Measurements from ENCODE around the gene NEU4. TPM values are rescaled to one million over a fixed set of nuclear protein-coding genes. Genes with fewer than 3 reads are reported as not detected.

NEU4 gene
- total RNA-seq, 1 experiment from 2014 or later = not detected

DNA sequence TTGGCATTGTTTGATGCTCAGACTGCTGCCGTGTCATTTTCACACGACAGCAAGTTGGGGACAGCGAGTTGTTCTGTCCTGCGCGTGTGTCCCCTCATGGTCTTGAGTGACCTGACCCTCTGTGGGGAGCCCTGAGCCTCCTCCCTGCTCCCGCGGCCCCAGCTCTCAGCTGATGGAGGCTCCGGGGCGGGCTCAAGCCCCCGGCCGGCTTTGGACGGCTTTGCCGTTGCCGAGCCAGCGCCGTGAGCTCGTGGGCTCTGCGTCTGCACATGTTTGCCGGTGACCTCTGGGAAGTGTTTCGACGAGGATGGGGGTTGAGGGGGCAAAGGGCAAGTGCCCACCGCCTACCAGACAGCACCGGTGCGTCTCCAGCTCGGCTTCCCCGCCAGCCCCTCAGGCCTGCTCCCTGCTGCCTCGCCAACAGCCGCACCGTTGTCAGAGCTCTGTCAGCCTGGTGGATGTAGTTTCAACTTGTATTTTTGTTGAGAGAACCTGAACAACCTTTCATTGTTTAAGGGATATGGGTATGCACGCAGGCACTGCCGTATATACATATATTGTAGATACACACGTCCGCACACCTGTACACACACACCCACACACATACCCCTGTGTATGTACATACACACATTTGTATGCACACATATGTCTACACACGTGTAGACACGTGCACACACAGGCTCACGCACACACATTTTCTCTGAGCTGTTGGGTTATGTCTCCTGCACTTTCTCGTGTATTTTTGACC, 36.0 kb downstream of the NEU4 start:
- DNase-seq (ENCODE audit: unreplicated experiment) = no peak
- Mint-ChIP-seq H3K27me3 (ENCODE audit: insufficient read depth, unreplicated experiment) (peaks cover 26% of the 10 kb centered on the region), H3K36me3 (ENCODE audit: insufficient read depth, unreplicated experiment) (no peaks in the 10 kb centered on the region), H3K27ac (ENCODE audit: low read depth, unreplicated experiment) (no peak overlapping the region), H3K4me1 (ENCODE audit: insufficient read depth, unreplicated experiment) (no peaks in the 10 kb centered on the region), H3K4me3 (ENCODE audit: unreplicated experiment) (no peak overlapping the region), H3K9me3 (ENCODE audit: unreplicated experiment) (no peaks in the 10 kb centered on the region)
- intact Hi-C loops (cut with micrococcal nuclease) = no loop called here
- no TSS peak for BruUV-seq (replicated peaks)
- TF ChIP-seq, protein P1, sequence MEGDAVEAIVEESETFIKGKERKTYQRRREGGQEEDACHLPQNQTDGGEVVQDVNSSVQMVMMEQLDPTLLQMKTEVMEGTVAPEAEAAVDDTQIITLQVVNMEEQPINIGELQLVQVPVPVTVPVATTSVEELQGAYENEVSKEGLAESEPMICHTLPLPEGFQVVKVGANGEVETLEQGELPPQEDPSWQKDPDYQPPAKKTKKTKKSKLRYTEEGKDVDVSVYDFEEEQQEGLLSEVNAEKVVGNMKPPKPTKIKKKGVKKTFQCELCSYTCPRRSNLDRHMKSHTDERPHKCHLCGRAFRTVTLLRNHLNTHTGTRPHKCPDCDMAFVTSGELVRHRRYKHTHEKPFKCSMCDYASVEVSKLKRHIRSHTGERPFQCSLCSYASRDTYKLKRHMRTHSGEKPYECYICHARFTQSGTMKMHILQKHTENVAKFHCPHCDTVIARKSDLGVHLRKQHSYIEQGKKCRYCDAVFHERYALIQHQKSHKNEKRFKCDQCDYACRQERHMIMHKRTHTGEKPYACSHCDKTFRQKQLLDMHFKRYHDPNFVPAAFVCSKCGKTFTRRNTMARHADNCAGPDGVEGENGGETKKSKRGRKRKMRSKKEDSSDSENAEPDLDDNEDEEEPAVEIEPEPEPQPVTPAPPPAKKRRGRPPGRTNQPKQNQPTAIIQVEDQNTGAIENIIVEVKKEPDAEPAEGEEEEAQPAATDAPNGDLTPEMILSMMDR (IDR thresholded peaks at IDR 0.05; ENCODE audit: unreplicated experiment) = no peak
- POLR2A ChIA-PET = interaction anchor here (0.6 kb wide), 1 partner anchor 112 kb away, joined by 3 read pairs; no protein-coding TSS in a partner anchor
- CTCF ChIA-PET = interaction anchor here (0.5 to 1.2 kb wide), 4 partner anchors 10 to 827 kb away, joined by 3 read pairs; no protein-coding TSS in a partner anchor

DNA sequence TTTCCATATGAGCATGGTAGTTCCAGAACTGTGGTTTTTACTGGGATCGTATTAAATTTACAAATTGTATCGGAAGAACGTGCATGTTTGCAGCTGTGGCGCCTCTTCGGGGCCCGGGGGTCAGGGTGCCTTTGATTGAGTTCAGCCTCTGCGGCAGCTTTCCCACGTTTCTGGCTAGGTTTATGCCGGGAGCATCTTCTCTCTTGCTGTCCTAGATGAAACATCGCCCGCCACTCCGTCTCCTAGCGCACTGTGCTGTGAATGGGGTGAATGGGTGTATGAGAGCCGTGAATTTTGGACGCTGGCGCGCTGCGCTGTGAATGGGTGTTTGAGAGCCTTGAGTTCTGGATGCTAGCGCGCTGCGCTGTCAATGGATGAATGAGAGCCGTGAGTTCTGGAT, 37.4 kb downstream of the NEU4 start:
- Mint-ChIP-seq H3K4me1 (ENCODE audit: insufficient read depth, unreplicated experiment) (no peaks in the 10 kb centered on the region), H3K36me3 (ENCODE audit: insufficient read depth, unreplicated experiment) (no peaks in the 10 kb centered on the region), H3K9me3 (ENCODE audit: unreplicated experiment) (no peaks in the 10 kb centered on the region), H3K4me3 (ENCODE audit: unreplicated experiment) (no peak overlapping the region), H3K27ac (ENCODE audit: low read depth, unreplicated experiment) (no peak overlapping the region), H3K27me3 (ENCODE audit: insufficient read depth, unreplicated experiment) (peaks cover 24% of the 10 kb centered on the region)
- intact Hi-C loops (cut with micrococcal nuclease) = no loop called here
- BruUV-seq (replicated peaks) = no TSS peak
- CTCF ChIA-PET = no interaction called here
- no peak for DNase-seq (ENCODE audit: unreplicated experiment)
- POLR2A ChIA-PET = no interaction called here
- TF ChIP-seq, protein P1 (IDR thresholded peaks at IDR 0.05; ENCODE audit: unreplicated experiment) = no peak

DNA sequence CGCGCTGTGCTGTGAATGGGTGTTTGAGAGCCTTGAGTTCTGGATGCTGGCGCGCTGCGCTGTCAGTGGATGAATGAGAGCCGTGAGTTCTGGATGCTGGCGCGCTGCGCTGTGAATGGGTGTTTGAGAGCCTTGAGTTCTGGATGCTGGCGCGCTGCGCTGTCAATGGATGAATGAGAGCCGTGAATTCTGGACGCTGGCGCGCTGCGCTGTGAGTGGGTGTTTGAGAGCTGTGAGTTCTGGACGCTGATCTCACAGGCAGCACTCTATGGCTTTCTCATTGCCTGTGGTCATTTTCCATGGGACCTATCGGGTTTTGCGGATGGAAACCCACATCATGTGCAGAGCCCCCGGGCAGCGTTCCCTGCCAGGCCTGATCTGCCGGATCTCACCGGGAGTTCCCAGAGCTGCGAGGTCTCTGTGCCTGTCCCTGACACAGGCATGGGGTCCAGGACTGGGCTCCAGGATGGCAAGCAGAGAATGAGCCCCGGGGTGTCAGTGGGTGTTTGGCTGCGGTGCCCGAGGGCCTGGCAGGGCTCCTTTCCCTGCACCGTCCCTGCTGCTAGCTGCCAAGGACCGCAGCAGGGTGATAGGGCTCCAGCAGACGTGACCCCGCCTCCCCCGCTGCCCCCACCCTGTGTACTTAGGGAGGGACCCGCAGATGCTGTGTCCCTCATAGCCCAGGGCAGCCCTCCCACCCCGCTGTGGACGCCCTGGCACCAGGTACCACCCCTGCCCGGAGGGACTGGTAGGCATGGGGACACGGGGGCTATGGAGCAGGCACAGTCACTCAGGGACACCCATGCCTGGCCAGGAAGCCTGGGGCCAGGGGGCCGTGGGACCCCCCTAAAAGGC, 40.0 kb downstream of the NEU4 start:
- intact Hi-C loops (cut with micrococcal nuclease) = no loop called here
- CTCF ChIA-PET = no interaction called here
- Mint-ChIP-seq H3K9me3 (ENCODE audit: unreplicated experiment) (no peaks in the 10 kb centered on the region), H3K36me3 (ENCODE audit: insufficient read depth, unreplicated experiment) (no peaks in the 10 kb centered on the region), H3K27me3 (ENCODE audit: insufficient read depth, unreplicated experiment) (peaks cover 24% of the 10 kb centered on the region), H3K4me3 (ENCODE audit: unreplicated experiment) (no peak overlapping the region), H3K4me1 (ENCODE audit: insufficient read depth, unreplicated experiment) (no peaks in the 10 kb centered on the region), H3K27ac (ENCODE audit: low read depth, unreplicated experiment) (no peak overlapping the region)
- POLR2A ChIA-PET = no interaction called here
- DNase-seq (ENCODE audit: unreplicated experiment) = no peak
- TF ChIP-seq, protein P1 (IDR thresholded peaks at IDR 0.05; ENCODE audit: unreplicated experiment) = no peak
- no TSS peak for BruUV-seq (replicated peaks)
